C4-2B (cell line): ENCODE data around the gene ATP2A3.

Experiments
- CTCF ChIP-seq: fragments of 450-650 bp; conservative IDR thresholded peaks from 2 replicates; pipeline ENCODE4 v1.5.1; 2017; ENCODE audit warnings: mild to moderate bottlenecking
- ZFX ChIP-seq: fragments of 450-650 bp; IDR thresholded peaks from 2 replicates; pipeline ENCODE4 v1.6.1; 2017

DNA sequence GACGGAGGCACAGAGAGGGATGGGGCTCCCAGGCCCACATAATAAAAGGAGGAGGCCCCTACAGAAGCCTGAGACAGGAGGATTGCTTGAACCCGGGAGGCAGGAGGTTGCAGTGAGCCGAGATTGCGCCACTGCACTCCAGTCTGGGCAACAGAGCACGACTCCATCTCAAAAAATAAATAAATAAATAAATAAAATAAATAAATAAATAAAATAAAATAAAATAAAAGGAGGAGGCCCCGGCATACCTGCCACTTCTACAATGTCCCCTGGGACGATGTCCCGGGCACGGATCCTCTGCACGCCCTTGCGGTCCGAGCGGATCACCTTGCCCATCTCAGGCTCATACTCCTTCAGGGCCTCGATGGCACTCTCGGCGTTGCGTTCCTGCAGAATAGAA is 13.2 kb downstream of the ATP2A3 start:
- TF ChIP-seq CTCF (no peak), ZFX (no peak)
